HG02852 (cell line): Measurements from ENCODE around the gene SLC4A2.
"Not testable (repeated sequence)": the region's sequence is repeated elsewhere in the genome, so short reads cannot be mapped to it uniquely, and the experiment has no call there.

Experiments
- ATAC-seq: cut with Tn5 transposase; IDR thresholded peaks from one replicate; pipeline ENCODE4 v1.9.1; 2021; ENCODE audit warnings: mild to moderate bottlenecking, moderate library complexity; ENCODE audit not compliant: unreplicated experiment

SLC4A2 gene

GRCh38 chr7:151023232-151023631 lies 36.2 kb upstream of the SLC4A2 start:
- no peak for ATAC-seq

DNA sequence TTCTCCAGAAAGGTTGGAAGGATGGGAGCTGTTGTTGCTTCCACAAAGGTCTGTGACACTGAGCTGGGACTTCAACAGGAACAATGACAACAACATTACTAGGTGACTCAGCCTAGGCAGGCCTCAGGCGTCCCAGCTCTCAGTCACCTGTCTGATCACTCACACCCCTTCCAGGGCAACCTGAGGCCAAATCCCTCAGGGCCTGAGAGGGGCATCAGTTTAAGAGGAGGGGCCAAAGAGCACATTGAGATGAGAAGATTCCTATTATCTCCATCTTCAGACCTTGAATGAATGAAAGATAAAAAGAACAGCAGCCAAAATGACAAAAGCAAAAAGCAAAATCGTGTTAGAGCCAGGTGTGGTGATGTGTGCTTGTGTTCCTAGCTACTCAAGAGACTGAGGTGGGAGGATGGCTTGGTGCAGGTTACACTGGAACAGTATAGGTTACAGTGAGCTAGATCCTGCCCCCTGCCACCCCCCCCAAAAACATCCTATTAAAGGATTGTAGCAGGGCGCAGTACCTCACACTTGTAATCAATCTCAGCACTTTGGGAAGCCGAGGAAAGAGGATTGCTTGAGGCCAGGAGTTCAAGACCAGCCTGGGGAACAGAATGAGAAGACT lies 34.8 kb upstream of the SLC4A2 start, which contains the start of gene ATG9B:
TSS of gene ATG9B (minus strand) at position 60 of the 622 bp plus-strand sequence. CDS start 71 bp downstream, outside the sequence.
- no peak for ATAC-seq

GRCh38 chr7:151025924-151026671 lies 33.3 kb upstream of the SLC4A2 start:
- no peak for ATAC-seq

GRCh38 chr7:151026771-151027727 lies 32.3 kb upstream of the SLC4A2 start:
- ATAC-seq, result not testable (repeated sequence)

GRCh38 chr7:151027728-151028130 lies 31.7 kb upstream of the SLC4A2 start:
- not testable (repeated sequence) for ATAC-seq

DNA sequence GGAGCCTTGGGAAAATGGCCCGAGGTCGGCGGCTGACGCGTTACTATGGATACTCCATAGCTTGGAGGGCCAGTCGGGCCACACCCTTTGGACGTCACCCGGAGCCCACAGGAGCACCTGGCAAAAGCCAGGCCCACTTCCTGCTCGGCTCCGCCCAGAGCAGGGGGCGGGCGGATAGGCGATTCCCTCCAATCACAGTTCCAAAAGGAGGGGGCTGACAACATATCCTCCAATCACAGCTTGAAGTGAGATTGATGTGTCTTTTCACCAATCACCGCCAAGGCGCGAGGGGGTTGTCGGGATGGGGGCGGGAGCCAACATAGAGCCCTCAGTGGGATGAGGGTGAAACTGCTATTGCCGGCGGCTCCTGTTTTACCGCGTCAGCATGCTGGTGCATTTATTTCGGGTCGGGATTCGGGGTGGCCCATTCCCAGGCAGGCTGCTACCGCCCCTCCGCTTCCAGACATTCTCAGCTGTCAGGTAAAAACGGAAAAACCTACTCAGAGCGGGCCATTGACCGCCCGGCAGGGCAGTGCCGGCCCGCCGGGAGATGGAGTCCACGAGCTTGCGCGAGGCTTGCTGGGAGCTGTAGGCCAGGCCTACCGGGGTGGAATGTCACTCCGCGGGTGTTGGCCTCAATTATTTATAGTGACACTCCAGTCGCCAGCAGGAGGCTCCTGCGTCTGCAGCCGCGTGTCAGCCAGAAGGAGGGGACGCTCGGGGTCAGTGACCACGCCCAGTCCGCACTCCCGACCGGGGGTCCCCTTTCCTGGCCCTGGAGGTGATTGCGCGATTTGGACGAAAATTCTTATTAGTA lies 31.1 kb upstream of the SLC4A2 start, which contains the start of gene ABCB8:
TSS of gene ABCB8 (plus strand) at position 320 of the 817 bp plus-strand sequence. CDS start at position 386, 66 bp downstream.
- peak; percentile 97 for ATAC-seq

GRCh38 chr7:151028948-151029501 lies 30.4 kb upstream of the SLC4A2 start:
- ATAC-seq, result no peak

DNA sequence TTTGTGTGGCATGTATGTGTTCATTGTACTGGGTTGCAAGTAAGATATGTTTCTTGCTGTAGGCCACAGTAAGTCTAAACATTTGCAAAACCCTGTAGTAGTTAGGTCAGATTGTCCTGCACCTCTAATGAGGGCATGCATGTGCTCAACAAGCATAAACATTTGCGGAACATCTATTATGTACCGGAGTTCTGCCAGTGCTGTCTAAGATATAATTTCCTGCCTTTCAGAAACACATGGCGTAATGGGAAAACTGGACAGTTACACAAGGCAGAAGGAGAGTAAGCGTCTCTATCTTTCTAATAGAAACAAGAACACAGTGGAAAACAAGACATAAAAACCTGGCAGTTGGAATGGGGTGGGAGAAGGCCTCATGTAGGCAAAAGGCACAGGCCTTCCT lies 28.4 kb upstream of the SLC4A2 start:
- ATAC-seq, result no peak

DNA sequence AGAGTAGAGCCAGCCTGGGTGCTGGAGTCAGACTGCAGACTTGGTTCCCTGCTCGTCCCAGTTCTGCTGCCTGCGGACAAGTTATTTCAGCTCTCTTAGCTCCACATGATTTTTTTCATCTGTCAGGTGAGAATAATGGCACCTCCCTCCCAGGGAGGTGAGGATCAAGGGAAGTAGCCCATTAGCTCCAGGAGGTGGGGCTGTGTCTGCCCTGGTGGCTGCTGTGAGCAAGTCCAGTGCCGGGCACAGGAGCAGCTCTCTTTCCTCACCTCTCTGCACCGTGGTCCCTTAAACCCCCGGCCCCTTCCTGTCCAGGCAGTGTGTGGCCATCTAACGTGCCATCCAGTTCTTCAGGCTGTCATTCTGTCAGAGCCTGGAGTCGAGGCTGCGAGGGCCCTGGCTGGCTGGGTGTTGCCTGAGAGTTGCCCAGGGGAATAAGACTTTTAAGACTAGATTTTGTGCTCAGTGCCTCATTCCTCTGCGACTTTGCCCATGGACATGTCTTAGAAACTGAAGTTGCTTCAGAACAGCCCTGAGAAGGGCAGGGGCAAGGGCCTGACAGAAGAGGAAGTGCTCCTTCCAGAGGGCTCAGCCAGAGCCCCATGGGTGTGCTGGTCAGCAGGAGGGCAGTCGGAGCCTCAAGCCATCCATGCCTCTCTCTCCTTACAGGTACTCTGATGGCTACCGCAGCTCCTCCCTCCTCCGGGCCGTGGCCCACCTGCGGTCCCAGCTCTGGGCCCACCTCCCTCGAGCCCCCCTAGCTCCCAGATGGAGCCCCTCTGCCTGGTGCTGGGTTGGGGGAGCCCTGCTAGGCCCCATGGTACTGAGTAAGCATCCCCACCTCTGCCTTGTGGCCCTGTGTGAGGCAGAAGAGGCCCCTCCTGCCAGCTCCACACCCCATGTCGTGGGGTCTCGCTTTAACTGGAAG lies 26.2 kb upstream of the SLC4A2 start:
- no peak for ATAC-seq

DNA sequence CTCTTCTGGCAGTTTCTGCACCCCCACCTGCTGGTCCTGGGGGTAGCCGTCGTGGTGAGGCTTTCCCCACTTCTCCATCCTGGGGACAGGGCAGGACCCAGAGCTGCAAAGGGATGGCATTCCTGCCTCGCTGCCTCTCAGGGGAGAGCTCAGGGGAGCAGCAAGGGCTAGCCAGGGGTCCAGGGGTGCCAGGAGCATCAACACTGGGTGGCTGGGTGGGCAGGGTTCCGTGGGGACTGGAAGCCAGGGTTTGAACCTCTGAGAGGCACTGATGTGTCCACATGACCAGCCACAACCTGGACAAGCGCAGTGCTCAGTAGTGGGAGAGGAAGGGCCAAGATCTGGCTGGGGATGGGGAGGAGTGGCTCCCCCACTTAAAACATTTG lies 25.5 kb upstream of the SLC4A2 start:
- no peak for ATAC-seq

DNA sequence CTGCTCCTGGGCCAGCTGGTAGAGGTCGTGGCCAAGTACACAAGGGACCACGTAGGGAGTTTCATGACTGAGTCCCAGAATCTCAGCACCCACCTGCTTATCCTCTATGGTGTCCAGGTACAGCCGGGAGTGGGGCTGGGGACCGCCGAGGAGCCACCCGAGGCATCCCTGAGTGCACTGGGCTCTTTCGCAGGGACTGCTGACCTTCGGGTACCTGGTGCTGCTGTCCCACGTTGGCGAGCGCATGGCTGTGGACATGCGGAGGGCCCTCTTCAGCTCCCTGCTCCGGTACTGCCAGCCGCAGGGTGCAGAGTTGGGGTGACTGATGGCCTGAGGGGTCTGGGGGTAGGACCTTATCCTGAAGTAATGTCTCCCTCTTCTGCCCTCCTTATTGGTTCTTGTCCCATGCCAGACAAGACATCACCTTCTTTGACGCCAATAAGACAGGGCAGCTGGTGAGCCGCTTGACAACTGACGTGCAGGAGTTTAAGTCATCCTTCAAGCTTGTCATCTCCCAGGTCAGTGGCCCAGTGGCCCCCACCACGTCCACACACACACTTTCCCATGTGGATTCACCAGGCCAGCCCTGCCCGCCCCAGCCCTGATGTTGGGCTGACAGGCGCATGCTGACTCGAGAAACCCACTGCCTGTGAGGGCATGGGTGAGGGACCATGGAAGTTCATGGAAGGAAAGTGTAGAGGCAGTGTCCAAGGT lies 24.9 kb upstream of the SLC4A2 start:
- ATAC-seq, result no peak

- no peak for ATAC-seq
These were observed 24.2 kb upstream of the SLC4A2 start for GRCh38 chr7:151035026-151035717.

DNA sequence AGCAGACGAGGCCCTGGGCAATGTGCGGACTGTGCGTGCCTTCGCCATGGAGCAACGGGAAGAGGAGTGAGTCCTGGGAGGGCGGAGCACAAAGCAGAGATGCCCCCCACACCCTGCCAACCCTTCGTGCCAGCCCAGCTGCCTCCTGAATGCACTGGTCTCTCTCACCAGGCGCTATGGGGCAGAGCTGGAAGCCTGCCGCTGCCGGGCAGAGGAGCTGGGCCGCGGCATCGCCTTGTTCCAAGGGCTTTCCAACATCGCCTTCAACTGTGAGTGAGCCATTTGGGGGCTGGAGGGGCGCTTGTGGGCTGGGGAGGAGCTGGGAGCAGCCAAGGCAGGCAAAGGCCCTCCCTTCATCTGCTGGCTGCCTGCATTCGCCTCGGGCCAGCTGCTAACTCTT lies 23.5 kb upstream of the SLC4A2 start:
- ATAC-seq, result no peak

GRCh38 chr7:151038951-151039849 lies 20.2 kb upstream of the SLC4A2 start:
- ATAC-seq, result no peak

DNA sequence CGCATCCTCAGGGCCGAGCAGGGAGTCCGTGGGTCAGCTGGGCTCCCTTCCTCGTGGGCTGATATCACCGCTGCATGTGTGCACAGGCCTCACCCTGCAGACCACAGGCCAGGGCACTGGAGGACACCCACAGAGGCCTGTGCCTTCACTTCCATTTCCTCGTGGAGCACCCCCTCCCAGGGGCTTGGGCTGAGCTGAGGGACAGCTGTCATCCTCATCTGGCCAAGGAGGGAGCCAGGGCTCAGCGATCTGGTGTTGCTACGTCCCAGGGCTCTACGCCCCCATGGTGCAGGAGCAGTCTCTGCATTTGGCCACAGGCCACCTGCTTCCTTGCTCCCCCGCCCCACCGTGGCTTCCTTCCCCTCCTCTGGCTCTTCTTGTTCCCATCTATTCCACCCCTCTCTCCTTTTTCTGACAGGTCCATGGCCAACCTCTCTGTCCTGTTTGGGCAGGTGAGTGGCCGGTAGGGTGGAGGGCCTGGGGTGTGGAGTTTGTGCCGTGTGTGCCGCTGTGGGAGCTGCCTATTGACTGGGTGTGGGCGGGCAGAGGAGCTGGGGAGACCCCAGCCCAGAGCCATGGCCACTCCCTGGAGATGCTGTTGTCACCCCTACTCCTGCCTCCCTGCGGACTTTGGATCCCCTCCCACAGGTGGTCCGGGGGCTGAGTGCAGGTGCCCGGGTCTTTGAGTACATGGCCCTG lies 19.4 kb upstream of the SLC4A2 start:
- no peak for ATAC-seq
